Glutamatergic neuron (in vitro differentiated cells): ENCODE measurements around the gene PPM1K. TPM values are rescaled to one million over a fixed set of nuclear protein-coding genes. Genes with fewer than 3 reads are reported as not detected.

Experiments used
- total RNA-seq: library from RNA; stranded (reverse); fragmentation: NEBNext Ultra II Directional; extraction: Animal tissue kit (Norgen Biotek cat#: 25700); gene quantifications from one replicate; pipeline ENCODE4 v1.2.1, GENCODE V29; 2021; ENCODE audit not compliant: unreplicated experiment

PPM1K gene
- total RNA-seq, 1 donor from 2014 or later: 19.0 TPM

Other genes starting within 250 kb of the PPM1K start
- not detected for gene ABCG2, start 125.9 kb downstream of the PPM1K start, total RNA-seq
- 0.22 TPM for gene HERC6, start 94.3 kb upstream of the PPM1K start, total RNA-seq
- 0.27 TPM for gene HERC5, start 172.6 kb upstream of the PPM1K start, total RNA-seq
- 22.7 TPM for gene PYURF, start 239.2 kb upstream of the PPM1K start, total RNA-seq